Measurements from ENCODE around the gene SLC35E3.
A peak's percentile ranks its signal among the peaks of the same experiment; 100 is the strongest.

The SLC35E3 gene

GRCh38 chr12:68785358-68785757, 39.4 kb downstream of the SLC35E3 start:
- no peak overlapping the region for H2AFZ ChIP-seq (ENCODE audit: low read length, unreplicated experiment)
- no peaks in the 10 kb centered on the region for H3K27me3 ChIP-seq (ENCODE audit: insufficient read depth, low read length)
- no peaks in the 10 kb centered on the region for H3K36me3 ChIP-seq (ENCODE audit: insufficient read depth, low read length)
- peak overlapping the region; percentile 98 for H3K27ac ChIP-seq (ENCODE audit: low read depth, low read length)
- H3K4me1 ChIP-seq (ENCODE audit: control insufficient read depth, insufficient read depth, low read length, unreplicated experiment) = peaks cover 43% of the 10 kb centered on the region
- H3K79me2 ChIP-seq (ENCODE audit: control insufficient read depth, insufficient read depth, low read length, unreplicated experiment) = no peaks in the 10 kb centered on the region
- H3K4me3 ChIP-seq (ENCODE audit: low read depth, low read length) = no peak overlapping the region

DNA sequence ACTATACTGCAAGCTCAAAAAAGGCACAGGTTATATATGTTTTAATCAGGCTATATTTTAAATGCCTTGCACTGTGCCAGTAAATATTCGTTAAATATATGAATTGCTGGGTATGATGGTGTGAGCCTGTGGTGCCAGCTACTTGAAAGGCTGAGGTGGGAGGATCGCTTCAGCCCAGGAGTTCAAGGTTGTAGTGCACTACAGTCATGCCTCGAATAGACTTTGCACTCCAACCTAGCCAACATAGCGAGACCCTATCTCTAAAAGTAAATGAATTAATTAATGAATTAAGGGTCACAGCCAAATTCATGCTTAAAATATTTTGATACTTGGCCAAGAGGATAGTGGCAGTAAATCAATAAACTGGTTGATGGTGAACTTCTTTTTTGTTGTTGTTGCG, 39.8 kb downstream of the SLC35E3 start:
- Histone ChIP-seq H2AFZ (ENCODE audit: low read length, unreplicated experiment) (no peak overlapping the region), H3K79me2 (ENCODE audit: control insufficient read depth, insufficient read depth, low read length, unreplicated experiment) (no peaks in the 10 kb centered on the region), H3K27ac (ENCODE audit: low read depth, low read length) (peak overlapping the region; percentile 98), H3K36me3 (ENCODE audit: insufficient read depth, low read length) (no peaks in the 10 kb centered on the region), H3K4me3 (ENCODE audit: low read depth, low read length) (no peak overlapping the region), H3K27me3 (ENCODE audit: insufficient read depth, low read length) (no peaks in the 10 kb centered on the region), H3K4me1 (ENCODE audit: control insufficient read depth, insufficient read depth, low read length, unreplicated experiment) (peaks cover 43% of the 10 kb centered on the region)

DNA sequence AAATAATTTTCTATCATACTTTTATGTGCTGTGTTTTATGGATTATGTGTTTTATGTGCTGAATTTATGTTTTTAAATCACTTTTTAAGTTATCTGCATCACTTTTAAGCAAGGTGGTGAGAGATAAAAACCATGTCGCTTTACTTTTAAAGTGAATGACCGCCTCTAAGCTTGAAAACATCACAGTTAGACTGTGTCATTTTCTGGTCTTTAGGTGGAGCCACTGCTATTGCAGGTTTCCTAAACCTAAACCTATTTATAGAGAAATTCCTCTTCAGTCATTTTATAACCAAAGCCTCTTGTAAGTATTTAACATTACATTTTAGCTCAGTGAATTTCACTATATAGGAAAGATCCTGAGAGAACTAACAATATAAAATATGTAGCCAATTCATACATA, 41.0 kb downstream of the SLC35E3 start:
- Histone ChIP-seq H3K4me1 (ENCODE audit: control insufficient read depth, insufficient read depth, low read length, unreplicated experiment) (peaks cover 43% of the 10 kb centered on the region), H3K4me3 (ENCODE audit: low read depth, low read length) (no peak overlapping the region), H3K27ac (ENCODE audit: low read depth, low read length) (peak overlapping the region; percentile 98), H3K36me3 (ENCODE audit: insufficient read depth, low read length) (no peaks in the 10 kb centered on the region), H3K27me3 (ENCODE audit: insufficient read depth, low read length) (no peaks in the 10 kb centered on the region), H3K79me2 (ENCODE audit: control insufficient read depth, insufficient read depth, low read length, unreplicated experiment) (no peaks in the 10 kb centered on the region), H2AFZ (ENCODE audit: low read length, unreplicated experiment) (no peak overlapping the region)

DNA sequence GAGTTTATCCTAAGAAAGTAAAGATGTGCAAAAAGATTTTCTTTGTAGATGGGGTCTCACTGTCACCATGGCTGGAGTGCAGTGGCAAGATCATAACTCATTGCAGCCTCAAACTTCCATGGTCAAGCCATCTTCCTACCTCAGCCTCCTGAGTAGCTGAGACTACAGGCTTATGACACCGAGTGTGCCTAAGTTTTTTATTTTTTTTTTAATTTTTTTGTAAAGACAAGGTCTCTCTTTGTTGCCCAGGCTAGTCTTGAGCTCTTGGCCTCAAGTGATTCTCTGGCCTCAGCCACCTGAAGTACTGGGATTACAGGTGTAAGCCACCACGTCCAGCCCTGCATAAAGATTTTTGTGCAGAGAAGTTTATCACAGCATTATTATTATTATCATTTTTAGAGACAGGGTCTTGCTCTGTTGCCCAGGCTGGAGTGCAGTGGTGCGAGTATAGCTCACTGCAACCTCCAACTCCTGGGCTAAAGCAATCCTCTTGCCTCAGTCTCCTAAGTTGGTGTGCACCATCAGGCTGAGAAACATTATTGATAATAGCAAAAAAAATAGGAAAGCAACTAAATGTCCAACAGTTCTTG, 42.7 kb downstream of the SLC35E3 start:
- Histone ChIP-seq H3K79me2 (ENCODE audit: control insufficient read depth, insufficient read depth, low read length, unreplicated experiment) (no peaks in the 10 kb centered on the region), H3K4me1 (ENCODE audit: control insufficient read depth, insufficient read depth, low read length, unreplicated experiment) (peaks cover 43% of the 10 kb centered on the region), H3K27me3 (ENCODE audit: insufficient read depth, low read length) (no peaks in the 10 kb centered on the region), H3K4me3 (ENCODE audit: low read depth, low read length) (no peak overlapping the region), H2AFZ (ENCODE audit: low read length, unreplicated experiment) (no peak overlapping the region), H3K27ac (ENCODE audit: low read depth, low read length) (peak overlapping the region; percentile 98), H3K36me3 (ENCODE audit: insufficient read depth, low read length) (no peaks in the 10 kb centered on the region)

DNA sequence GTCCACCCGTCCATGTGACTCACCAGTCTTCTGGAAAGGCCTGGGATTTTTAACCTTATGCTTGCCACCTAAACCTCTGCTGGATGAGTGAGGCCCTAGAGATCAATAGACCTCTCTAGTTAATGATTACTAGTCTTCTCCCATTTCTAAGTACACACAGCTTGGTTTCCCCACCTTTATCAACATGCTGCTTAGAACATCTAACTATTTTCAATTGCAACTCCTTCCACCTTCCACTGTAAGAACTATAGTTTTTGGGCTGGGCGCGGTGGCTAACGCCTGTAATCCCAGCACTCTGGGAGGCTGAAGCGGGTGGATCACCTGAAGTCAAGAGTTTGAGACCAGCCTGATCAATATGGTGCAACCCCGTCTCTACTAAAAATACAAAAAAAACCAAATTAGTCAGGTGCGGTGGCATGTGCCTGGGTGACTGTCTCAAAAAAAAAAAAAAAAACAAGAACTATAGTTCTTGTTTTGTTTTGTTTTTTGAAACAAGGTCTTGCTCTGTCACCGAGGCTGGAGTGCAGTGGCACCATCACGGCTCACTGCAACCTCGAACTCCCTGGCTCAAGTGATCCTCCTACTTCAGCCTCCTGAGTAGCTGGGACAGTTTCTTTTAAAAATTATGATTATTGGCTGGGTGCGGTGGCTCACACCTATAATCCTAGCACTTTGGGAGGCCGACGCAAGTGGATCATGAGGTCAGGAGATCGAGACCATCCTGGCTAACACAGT, 43.3 kb downstream of the SLC35E3 start:
- no peak overlapping the region for H3K4me3 ChIP-seq (ENCODE audit: low read depth, low read length)
- H3K79me2 ChIP-seq (ENCODE audit: control insufficient read depth, insufficient read depth, low read length, unreplicated experiment) = no peaks in the 10 kb centered on the region
- H3K27ac ChIP-seq (ENCODE audit: low read depth, low read length) = no peak overlapping the region
- H2AFZ ChIP-seq (ENCODE audit: low read length, unreplicated experiment) = no peak overlapping the region
- no peaks in the 10 kb centered on the region for H3K36me3 ChIP-seq (ENCODE audit: insufficient read depth, low read length)
- H3K4me1 ChIP-seq (ENCODE audit: control insufficient read depth, insufficient read depth, low read length, unreplicated experiment) = peaks cover 43% of the 10 kb centered on the region
- H3K27me3 ChIP-seq (ENCODE audit: insufficient read depth, low read length) = no peaks in the 10 kb centered on the region

DNA sequence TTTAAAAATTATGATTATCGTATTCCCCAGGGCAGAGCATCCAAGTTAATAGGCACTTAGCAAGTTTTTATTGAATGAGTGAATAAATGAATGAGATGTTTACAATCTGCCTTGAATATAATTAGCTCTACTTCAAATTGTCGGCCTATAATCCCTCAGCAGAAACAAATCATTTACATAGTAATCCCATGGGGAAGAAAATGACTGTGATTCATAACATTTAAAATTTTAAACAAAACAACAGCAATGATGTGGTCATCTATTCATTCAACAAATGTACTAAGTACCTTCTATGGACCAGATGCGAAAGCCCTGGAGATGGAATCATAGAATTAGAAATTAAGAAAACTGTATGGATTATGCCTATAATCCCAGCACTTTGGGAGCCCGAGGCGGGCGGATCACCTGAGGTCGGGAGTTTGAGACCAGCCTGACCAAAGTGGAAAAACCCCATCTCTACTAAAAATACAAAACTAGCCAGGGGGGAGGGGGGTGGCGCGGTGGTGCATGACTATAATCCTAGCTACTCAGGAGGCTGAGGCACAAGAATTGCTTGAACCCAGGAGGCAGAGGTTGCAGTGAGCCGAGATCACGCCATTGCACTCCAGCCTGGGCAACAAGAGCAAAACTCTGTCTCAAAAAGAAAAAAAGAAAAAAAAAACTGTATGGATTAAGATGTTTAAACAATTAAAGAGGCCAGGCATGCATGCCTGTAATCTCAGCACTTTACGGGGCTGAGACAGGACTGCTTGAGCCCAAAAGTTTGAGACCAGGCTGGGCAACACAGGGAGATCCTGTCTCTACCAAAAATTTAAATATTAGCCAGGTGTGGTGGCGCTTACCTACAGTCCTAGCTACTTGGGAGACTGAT, 44.3 kb downstream of the SLC35E3 start:
- Histone ChIP-seq H3K79me2 (ENCODE audit: control insufficient read depth, insufficient read depth, low read length, unreplicated experiment) (no peaks in the 10 kb centered on the region), H3K4me3 (ENCODE audit: low read depth, low read length) (no peak overlapping the region), H3K36me3 (ENCODE audit: insufficient read depth, low read length) (no peaks in the 10 kb centered on the region), H2AFZ (ENCODE audit: low read length, unreplicated experiment) (no peak overlapping the region), H3K27ac (ENCODE audit: low read depth, low read length) (no peak overlapping the region), H3K4me1 (ENCODE audit: control insufficient read depth, insufficient read depth, low read length, unreplicated experiment) (peaks cover 44% of the 10 kb centered on the region), H3K27me3 (ENCODE audit: insufficient read depth, low read length) (no peaks in the 10 kb centered on the region)

GRCh38 chr12:68790952-68791234, 44.9 kb downstream of the SLC35E3 start:
- Histone ChIP-seq H3K36me3 (ENCODE audit: insufficient read depth, low read length) (no peaks in the 10 kb centered on the region), H2AFZ (ENCODE audit: low read length, unreplicated experiment) (no peak overlapping the region), H3K27ac (ENCODE audit: low read depth, low read length) (no peak overlapping the region), H3K4me1 (ENCODE audit: control insufficient read depth, insufficient read depth, low read length, unreplicated experiment) (peaks cover 38% of the 10 kb centered on the region), H3K79me2 (ENCODE audit: control insufficient read depth, insufficient read depth, low read length, unreplicated experiment) (no peaks in the 10 kb centered on the region), H3K27me3 (ENCODE audit: insufficient read depth, low read length) (no peaks in the 10 kb centered on the region), H3K4me3 (ENCODE audit: low read depth, low read length) (no peak overlapping the region)

- no peaks in the 10 kb centered on the region for H3K79me2 ChIP-seq (ENCODE audit: control insufficient read depth, insufficient read depth, low read length, unreplicated experiment)
- no peaks in the 10 kb centered on the region for H3K27me3 ChIP-seq (ENCODE audit: insufficient read depth, low read length)
- no peak overlapping the region for H3K27ac ChIP-seq (ENCODE audit: low read depth, low read length)
- no peaks in the 10 kb centered on the region for H3K36me3 ChIP-seq (ENCODE audit: insufficient read depth, low read length)
- H3K4me3 ChIP-seq (ENCODE audit: low read depth, low read length) = no peak overlapping the region
- H3K4me1 ChIP-seq (ENCODE audit: control insufficient read depth, insufficient read depth, low read length, unreplicated experiment) = peaks cover 30% of the 10 kb centered on the region
- H2AFZ ChIP-seq (ENCODE audit: low read length, unreplicated experiment) = no peak overlapping the region
Measured at GRCh38 chr12:68791897-68792481, 46.0 kb downstream of the SLC35E3 start.

DNA sequence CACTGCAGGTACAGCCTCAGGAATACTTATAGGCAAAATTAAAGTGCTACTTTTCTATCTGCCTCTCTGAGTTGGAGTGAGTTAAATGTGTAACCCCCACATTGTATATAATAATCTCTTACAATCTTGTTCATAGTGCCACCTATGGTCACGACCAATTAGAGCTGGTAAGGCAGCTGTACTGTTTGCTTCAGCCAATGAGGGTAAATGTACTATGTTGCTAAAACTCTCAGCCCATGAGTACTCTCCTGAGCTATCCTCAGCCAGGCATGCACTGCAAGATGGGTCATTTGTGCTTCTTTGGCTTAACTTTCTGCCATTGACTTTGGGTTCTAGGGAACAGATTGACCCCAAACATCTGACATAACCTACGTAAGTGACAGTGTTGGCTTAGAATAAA, 47.0 kb downstream of the SLC35E3 start:
- H3K36me3 ChIP-seq (ENCODE audit: insufficient read depth, low read length) = no peaks in the 10 kb centered on the region
- H3K79me2 ChIP-seq (ENCODE audit: control insufficient read depth, insufficient read depth, low read length, unreplicated experiment) = no peaks in the 10 kb centered on the region
- no peak overlapping the region for H2AFZ ChIP-seq (ENCODE audit: low read length, unreplicated experiment)
- no peak overlapping the region for H3K4me3 ChIP-seq (ENCODE audit: low read depth, low read length)
- H3K4me1 ChIP-seq (ENCODE audit: control insufficient read depth, insufficient read depth, low read length, unreplicated experiment) = peaks cover 24% of the 10 kb centered on the region
- H3K27ac ChIP-seq (ENCODE audit: low read depth, low read length) = no peak overlapping the region
- H3K27me3 ChIP-seq (ENCODE audit: insufficient read depth, low read length) = no peaks in the 10 kb centered on the region

DNA sequence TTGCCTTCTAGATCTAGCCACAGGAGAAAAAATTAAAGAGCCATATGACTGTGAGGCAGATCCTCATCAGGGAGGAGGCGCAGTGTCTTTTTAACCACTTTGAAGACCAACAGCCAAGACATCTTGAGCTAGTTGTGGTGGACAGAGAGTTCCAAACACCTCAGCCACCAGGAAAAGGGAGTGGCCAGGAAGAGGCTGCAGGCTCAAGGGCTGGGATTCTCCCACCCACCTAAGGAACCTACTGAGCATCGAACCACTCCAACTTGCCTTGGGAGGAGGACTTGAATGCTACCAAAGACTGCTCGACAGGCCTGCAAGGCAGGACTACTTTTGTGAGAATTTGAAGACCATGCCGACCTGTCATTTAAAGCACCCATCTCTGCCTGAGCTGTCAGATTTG, 47.5 kb downstream of the SLC35E3 start:
- H3K27me3 ChIP-seq (ENCODE audit: insufficient read depth, low read length) = no peaks in the 10 kb centered on the region
- H2AFZ ChIP-seq (ENCODE audit: low read length, unreplicated experiment) = no peak overlapping the region
- no peak overlapping the region for H3K27ac ChIP-seq (ENCODE audit: low read depth, low read length)
- H3K4me1 ChIP-seq (ENCODE audit: control insufficient read depth, insufficient read depth, low read length, unreplicated experiment) = peaks cover 19% of the 10 kb centered on the region
- H3K36me3 ChIP-seq (ENCODE audit: insufficient read depth, low read length) = no peaks in the 10 kb centered on the region
- no peak overlapping the region for H3K4me3 ChIP-seq (ENCODE audit: low read depth, low read length)
- H3K79me2 ChIP-seq (ENCODE audit: control insufficient read depth, insufficient read depth, low read length, unreplicated experiment) = no peaks in the 10 kb centered on the region

Data from ACC112 (cell line).